ENCODE data around the gene CLDN9.

- TF ChIP-seq CTCF (IDR thresholded peaks at IDR 0.05) = no peak
- TF ChIP-seq POLR2AphosphoS5 (IDR thresholded peaks at IDR 0.05) = no peak
- no peak for TF ChIP-seq POLR2A (IDR thresholded peaks at IDR 0.05)
Measured at GRCh38 chr16:3051009-3051408, 38.3 kb downstream of the CLDN9 start.
